H9 (cell line): ENCODE data around the gene IGDCC3. TPM values are rescaled to one million over a fixed set of nuclear protein-coding genes. Genes with fewer than 3 reads are reported as not detected.

Experiments
- DNase-seq: peaks from one replicate; pipeline ENCODE4 v3.0.0-alpha.2; 2017
- H2AFZ ChIP-seq: one replicate; pipeline ENCODE4 v1.6.1; 2013; ENCODE audit warnings: mild to moderate bottlenecking, low read length, control low read depth, moderate library complexity
- H2AK5ac ChIP-seq: 2 replicates; pipeline ENCODE4 v1.6.1; 2013; ENCODE audit warnings: low read length, control low read depth, mixed read lengths; ENCODE audit not compliant: insufficient read length
- H2BK120ac ChIP-seq: one replicate; pipeline ENCODE4 v1.6.1; 2013; ENCODE audit warnings: low read depth, mild to moderate bottlenecking, low read length, control low read depth, inconsistent platforms; ENCODE audit not compliant: poor library complexity, severe bottlenecking
- H2BK12ac ChIP-seq: 2 replicates; pipeline ENCODE4 v1.6.1; 2013; ENCODE audit warnings: low read length, control low read depth, mixed read lengths, low read depth; ENCODE audit not compliant: insufficient read length
- H2BK15ac ChIP-seq: 2 replicates; pipeline ENCODE4 v1.6.1; 2013; ENCODE audit warnings: low read depth, low read length, control low read depth
- H2BK20ac ChIP-seq: one replicate; pipeline ENCODE4 v1.6.1; 2013; ENCODE audit warnings: low read depth, mild to moderate bottlenecking, low read length, control low read depth, inconsistent platforms; ENCODE audit not compliant: poor library complexity, severe bottlenecking
- H2BK5ac ChIP-seq: 2 replicates; pipeline ENCODE4 v1.6.1; 2013; ENCODE audit warnings: low read length, control low read depth, mixed read lengths; ENCODE audit not compliant: insufficient read length
- H3K14ac ChIP-seq: 2 replicates; pipeline ENCODE4 v1.6.1; 2013; ENCODE audit warnings: low read length, control low read depth; ENCODE audit not compliant: insufficient read depth
- H3K18ac ChIP-seq: 2 replicates; pipeline ENCODE4 v1.6.1; 2013; ENCODE audit warnings: low read depth, mild to moderate bottlenecking, mixed read lengths, low read length, control low read depth; ENCODE audit not compliant: insufficient read length
- H3K23ac ChIP-seq: 2 replicates; pipeline ENCODE4 v1.6.1; 2013; ENCODE audit warnings: low read length, control low read depth, mixed read lengths, low read depth; ENCODE audit not compliant: insufficient read length
- H3K23me2 ChIP-seq: 2 replicates; pipeline ENCODE4 v1.6.1; 2013; ENCODE audit warnings: low read depth, mild to moderate bottlenecking, mixed read lengths, low read length, control low read depth; ENCODE audit not compliant: insufficient read length, poor library complexity, severe bottlenecking
- H3K27ac ChIP-seq: 2 replicates; pipeline ENCODE4 v1.5.1; 2013; ENCODE audit warnings: low read length, control low read depth, mixed read lengths, low read depth; ENCODE audit not compliant: insufficient read length
- H3K27me3 ChIP-seq: 2 replicates; pipeline ENCODE4 v1.6.1; 2013; ENCODE audit warnings: low read length, control low read depth, inconsistent platforms; ENCODE audit not compliant: insufficient read depth
- H3K4ac ChIP-seq: 2 replicates; pipeline ENCODE4 v1.6.1; 2013; ENCODE audit warnings: low read depth, mild to moderate bottlenecking, control low read depth, inconsistent platforms, low read length, moderate library complexity
- H3K4me1 ChIP-seq: 2 replicates; pipeline ENCODE4 v1.6.1; 2013; ENCODE audit warnings: low read length, control low read depth, inconsistent platforms; ENCODE audit not compliant: insufficient read depth
- H3K4me2 ChIP-seq: 2 replicates; pipeline ENCODE4 v1.6.1; 2013; ENCODE audit warnings: low read length, control low read depth, mixed read lengths; ENCODE audit not compliant: insufficient read length, insufficient read depth
- H3K56ac ChIP-seq: 2 replicates; pipeline ENCODE4 v1.6.1; 2013; ENCODE audit warnings: low read depth, mild to moderate bottlenecking, mixed read lengths, low read length, control low read depth; ENCODE audit not compliant: insufficient read length
- H3K79me1 ChIP-seq: 2 replicates; pipeline ENCODE4 v1.6.1; 2013; ENCODE audit warnings: low read depth, mild to moderate bottlenecking, moderate library complexity, low read length, control low read depth, inconsistent platforms; ENCODE audit not compliant: insufficient read depth, poor library complexity, severe bottlenecking
- H3K79me2 ChIP-seq: 2 replicates; pipeline ENCODE4 v1.6.1; 2013; ENCODE audit warnings: low read length, control low read depth, inconsistent platforms; ENCODE audit not compliant: insufficient read depth
- H3K9ac ChIP-seq: 2 replicates; pipeline ENCODE4 v1.6.1; 2013; ENCODE audit warnings: low read length, control low read depth, mixed read lengths; ENCODE audit not compliant: insufficient read length; ENCODE audit errors: extremely low read depth
- H3K9me3 ChIP-seq: one replicate; pipeline ENCODE4 v1.6.1; 2013; ENCODE audit warnings: low read depth, low read length, inconsistent platforms; ENCODE audit not compliant: control insufficient read depth
- H3T11ph ChIP-seq: one replicate; pipeline ENCODE4 v1.6.1; 2013; ENCODE audit warnings: mild to moderate bottlenecking, low read length, control low read depth, inconsistent platforms
- H4K20me1 ChIP-seq: one replicate; pipeline ENCODE4 v1.6.1; 2013; ENCODE audit not compliant: control insufficient read depth, insufficient read length, insufficient read depth
- H4K5ac ChIP-seq: 2 replicates; pipeline ENCODE4 v1.6.1; 2013; ENCODE audit warnings: low read depth, mild to moderate bottlenecking, mixed read lengths, low read length, control low read depth; ENCODE audit not compliant: insufficient read length
- H4K8ac ChIP-seq: replicated peaks from 2 replicates; pipeline ENCODE4 v1.6.1; 2013; ENCODE audit warnings: low read length, control low read depth, mixed read lengths, low read depth; ENCODE audit not compliant: insufficient read length
- H4K91ac ChIP-seq: 2 replicates; pipeline ENCODE4 v1.6.1; 2013; ENCODE audit warnings: low read depth, mild to moderate bottlenecking, moderate library complexity, mixed read lengths, low read length, control low read depth; ENCODE audit not compliant: insufficient read length
- H3K27ac Mint-ChIP-seq, 3 experiments: 2 replicates in 2 of 3; 3 replicates in 1 of 3; pipeline ENCODE4 v1.8.0; 2020 to 2021; ENCODE audit warnings: mixed read lengths in 3 of 3, mild to moderate bottlenecking in 1 of 3, moderate library complexity in 1 of 3
- H3K27me3 Mint-ChIP-seq: 2 replicates; pipeline ENCODE4 v1.8.0; 2021; ENCODE audit warnings: low read depth, mild to moderate bottlenecking, moderate library complexity, mixed read lengths
- H3K36me3 Mint-ChIP-seq, 3 experiments: 2 replicates in 2 of 3; 3 replicates in 1 of 3; pipeline ENCODE4 v1.8.0; 2020 to 2021; ENCODE audit warnings: low read depth in 3 of 3, mixed read lengths in 3 of 3; ENCODE audit not compliant: insufficient read depth in 1 of 3
- H3K4me1 Mint-ChIP-seq, 2 experiments: 2 replicates each; pipeline ENCODE4 v1.8.0; 2020; ENCODE audit warnings: mixed read lengths in 2 of 2
- H3K4me3 Mint-ChIP-seq, 2 experiments: 2 replicates in 1 of 2; 3 replicates in 1 of 2; pipeline ENCODE4 v1.8.0; 2020 to 2021; ENCODE audit warnings: mild to moderate bottlenecking in 2 of 2, mixed read lengths in 2 of 2, moderate library complexity in 1 of 2
- H3K9me3 Mint-ChIP-seq, 2 experiments: 2 replicates in 1 of 2; 3 replicates in 1 of 2; pipeline ENCODE4 v1.8.0; 2020; ENCODE audit warnings: mild to moderate bottlenecking in 2 of 2, mixed read lengths in 2 of 2, moderate library complexity in 1 of 2
- WGBS: extraction: QIAGEN DNeasy Blood & Tissue Kit; methylation state at CpG from one replicate; pipeline ENCODE4 v1.1.7; 2013; ENCODE audit warnings: missing lambda C conversion rate, low lambda C conversion rate, mixed read lengths; ENCODE audit not compliant: insufficient read length; ENCODE audit errors: extremely low coverage; 5-methylcytosine and 5-hydroxymethylcytosine counted together
- total RNA-seq: library from RNA; stranded (reverse); gene quantifications from 2 replicates; pipeline ENCODE4 v1.2.1, GENCODE V29; 2021
- TF ChIP-seq, protein P1 (sequence below): fragments of 200-600 bp; sonication (generic); conservative IDR thresholded peaks from 3 replicates; pipeline ENCODE4 v1.8.0; 2021; ENCODE audit warnings: antibody characterized with exemption, mild to moderate bottlenecking

The IGDCC3 gene
- total RNA-seq, 1 experiment from 2014 or later = 18.9 TPM

DNA sequence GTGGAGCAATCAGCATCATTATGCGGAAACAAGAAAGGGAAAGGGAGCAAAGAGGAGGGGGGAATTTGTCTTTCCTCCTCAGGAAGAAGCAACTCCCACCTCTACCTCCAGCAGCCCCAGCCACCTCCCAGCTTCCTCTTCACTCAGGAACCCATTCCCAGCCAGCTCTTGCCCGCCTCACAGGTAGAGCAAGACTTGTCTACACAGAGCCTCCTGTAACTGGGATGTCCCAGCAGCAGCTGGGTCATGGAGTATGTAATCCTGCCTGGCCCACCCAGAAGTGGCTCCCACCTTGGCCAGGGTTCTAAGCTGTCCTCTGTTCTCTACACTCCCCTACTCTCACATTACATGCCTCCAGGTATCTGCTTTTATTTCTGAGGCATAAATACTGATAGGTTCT, 14.0 kb downstream of the IGDCC3 start:
- Histone ChIP-seq H3K27ac (no peak overlapping the region), H3K4me2 (no peak overlapping the region)
- H3K9me3 Mint-ChIP-seq = no peaks in the 10 kb centered on the region

More for the DNA sequence above, 14.0 kb downstream of the IGDCC3 start:
- Mint-ChIP-seq H3K27ac (peak overlapping the region in 2 of 3 experiments; percentile 59 to 70; a peak in 1 of 7 replicates), H3K4me3 (no peak overlapping the region), H3K4me1 (peaks cover 58 to 73% of the 10 kb centered on the region in 2 experiments), H3K27me3 (peaks cover 9% of the 10 kb centered on the region), H3K36me3 (peaks cover 0 to 4% (median 0%) of the 10 kb centered on the region in 3 experiments; a peak in 3 of 7 replicates)
- Histone ChIP-seq H2BK15ac (no peak overlapping the region), H3T11ph (no peak overlapping the region), H4K20me1 (no peaks in the 10 kb centered on the region), H3K56ac (no peak overlapping the region), H4K8ac (no peak overlapping the region), H3K79me1 (no peaks in the 10 kb centered on the region), H4K5ac (no peak overlapping the region), H3K27me3 (no peaks in the 10 kb centered on the region), H3K4ac (no peak overlapping the region; the same call in 1 of the 2 replicates), H3K18ac (no peak overlapping the region), H3K14ac (no peak overlapping the region; the same call in 1 of the 2 replicates), H3K9me3 (no peaks in the 10 kb centered on the region), H3K9ac (no peak overlapping the region), H3K23me2 (no peaks in the 10 kb centered on the region), H2BK120ac (no peak overlapping the region), H3K23ac (no peak overlapping the region), H2BK5ac (no peak overlapping the region), H2BK20ac (no peak overlapping the region), H2BK12ac (no peak overlapping the region), H4K91ac (no peak overlapping the region), H3K4me1 (peaks cover 28% of the 10 kb centered on the region; the same call in 1 of the 2 replicates), H3K79me2 (no peaks in the 10 kb centered on the region), H2AFZ (no peak overlapping the region), H2AK5ac (no peak overlapping the region)
- TF ChIP-seq, protein P1, sequence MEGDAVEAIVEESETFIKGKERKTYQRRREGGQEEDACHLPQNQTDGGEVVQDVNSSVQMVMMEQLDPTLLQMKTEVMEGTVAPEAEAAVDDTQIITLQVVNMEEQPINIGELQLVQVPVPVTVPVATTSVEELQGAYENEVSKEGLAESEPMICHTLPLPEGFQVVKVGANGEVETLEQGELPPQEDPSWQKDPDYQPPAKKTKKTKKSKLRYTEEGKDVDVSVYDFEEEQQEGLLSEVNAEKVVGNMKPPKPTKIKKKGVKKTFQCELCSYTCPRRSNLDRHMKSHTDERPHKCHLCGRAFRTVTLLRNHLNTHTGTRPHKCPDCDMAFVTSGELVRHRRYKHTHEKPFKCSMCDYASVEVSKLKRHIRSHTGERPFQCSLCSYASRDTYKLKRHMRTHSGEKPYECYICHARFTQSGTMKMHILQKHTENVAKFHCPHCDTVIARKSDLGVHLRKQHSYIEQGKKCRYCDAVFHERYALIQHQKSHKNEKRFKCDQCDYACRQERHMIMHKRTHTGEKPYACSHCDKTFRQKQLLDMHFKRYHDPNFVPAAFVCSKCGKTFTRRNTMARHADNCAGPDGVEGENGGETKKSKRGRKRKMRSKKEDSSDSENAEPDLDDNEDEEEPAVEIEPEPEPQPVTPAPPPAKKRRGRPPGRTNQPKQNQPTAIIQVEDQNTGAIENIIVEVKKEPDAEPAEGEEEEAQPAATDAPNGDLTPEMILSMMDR = no peak
- WGBS = no CpG with 5 or more reads among the region's 2 CpGs
- DNase-seq = no peak
